K562 (cell line): Measurements from ENCODE around the gene DIAPH1. TPM values are rescaled to one million over a fixed set of nuclear protein-coding genes. Genes with fewer than 3 reads are reported as not detected.

Source experiments
- ARID1B ChIP-seq: fragments of 450-650 bp; IDR thresholded peaks from 2 replicates; pipeline ENCODE4 v1.6.1; 2016; ENCODE audit warnings: antibody characterized with exemption, mild to moderate bottlenecking, inconsistent platforms
- BRD9 ChIP-seq: fragments of 450-650 bp; IDR thresholded peaks from 2 replicates; pipeline ENCODE4 v1.6.1; 2018; ENCODE audit warnings: low read depth; ENCODE audit not compliant: partially characterized antibody
- CBFA2T2 ChIP-seq: fragments of 450-650 bp; conservative IDR thresholded peaks from 2 replicates; pipeline ENCODE4 v1.6.1; 2017; ENCODE audit warnings: mild to moderate bottlenecking
- CBX2 ChIP-seq: fragments of 200-600 bp; sonication (generic); IDR thresholded peaks from one replicate; pipeline ENCODE4 v1.6.1; 2012; ENCODE audit warnings: mild to moderate bottlenecking, low read length, inconsistent platforms; ENCODE audit not compliant: insufficient read depth, poor library complexity, severe bottlenecking
- EP400 ChIP-seq: fragments of 450-650 bp; IDR thresholded peaks from 2 replicates; pipeline ENCODE4 v1.6.1; 2017; ENCODE audit warnings: antibody characterized with exemption, mild to moderate bottlenecking, moderate library complexity
- GATA2 ChIP-seq: sonication (generic); formaldehyde crosslinking; IDR thresholded peaks from 2 replicates; pipeline ENCODE4 v1.4.0; 2020; ENCODE audit warnings: mild to moderate bottlenecking, missing genetic modification reagents
- HOXB6 ChIP-seq: fragments of 250-450 bp; sonication (Bioruptor Pico); IDR thresholded peaks from 2 replicates; pipeline ENCODE4 v1.5.1; 2022; ENCODE audit warnings: mild to moderate bottlenecking, borderline replicate concordance
- MED1 ChIP-seq: sonication (generic); formaldehyde crosslinking; IDR thresholded peaks from 2 replicates; pipeline ENCODE4 v1.8.1; 2023; ENCODE audit warnings: missing genetic modification reagents, borderline replicate concordance
- MTF1 ChIP-seq: fragments of 250-450 bp; sonication (Bioruptor Pico); IDR thresholded peaks from 2 replicates; pipeline ENCODE4 v1.9.0; 2021; ENCODE audit warnings: moderate library complexity, mild to moderate bottlenecking, inconsistent platforms, borderline replicate concordance
- NCOA4 ChIP-seq: fragments of 450-650 bp; IDR thresholded peaks from 2 replicates; pipeline ENCODE4 v1.6.1; 2018; ENCODE audit warnings: mild to moderate bottlenecking; ENCODE audit not compliant: partially characterized antibody
- NEUROD1 ChIP-seq: fragments of 150-350 bp; IDR thresholded peaks from 2 replicates; pipeline ENCODE4 v1.6.1; 2014; ENCODE audit warnings: borderline replicate concordance, low read length, low read depth; ENCODE audit not compliant: partially characterized antibody
- NFIC ChIP-seq: fragments of 450-650 bp; IDR thresholded peaks from 2 replicates; pipeline ENCODE4 v1.6.1; 2017; ENCODE audit warnings: mild to moderate bottlenecking, inconsistent platforms
- NR4A1 ChIP-seq, 2 experiments: fragments of 250-450 bp in 1 of 2; fragments of 450-650 bp in 1 of 2; sonication (Bioruptor Pico) in 1 of 2; IDR thresholded peaks; 2 replicates each; pipeline versions ENCODE4 v1.4.0 to v1.6.1; 2016 to 2020; ENCODE audit warnings: mild to moderate bottlenecking in 2 of 2, missing compliant biosample characterization in 1 of 2, missing genetic modification characterization in 1 of 2, moderate library complexity in 1 of 2
- SOX6 ChIP-seq: fragments of 450-650 bp; IDR thresholded peaks from 2 replicates; pipeline ENCODE4 v1.6.1; 2014; ENCODE audit warnings: mild to moderate bottlenecking
- polyA plus RNA-seq, 8 experiments: library from polyadenylated mRNA; depleted of rRNA in 4 of 8; stranded (reverse) in 5 of 8; unstranded in 3 of 8; fragments of >200 nt; fragmentation: Nextera tagmentation in 2 of 8; fragmentation: Illumina TruSeq in 1 of 8; extraction: Ambion mirVana in 2 of 8; extraction: Trizol in 1 of 8; gene quantifications; 2 replicates each; pipeline versions ENCODE4 v1.2.1 to v1.2.3, GENCODE V29; 2011 to 2014; ENCODE audit warnings: inconsistent platforms in 1 of 8, missing spikeins in 1 of 8
- total RNA-seq, 7 experiments: library from RNA; depleted of rRNA in 6 of 7; stranded (reverse); fragments of >200 nt in 6 of 7; fragmentation: Illumina TruSeq in 2 of 7; extraction: Trizol in 2 of 7; gene quantifications; 2 replicates each; pipeline versions ENCODE4 v1.2.1 to v1.2.3, GENCODE V29; 2011 to 2021; ENCODE audit warnings: low replicate concordance in 1 of 7
- TF ChIP-seq, protein P1 (sequence below): fragments of 450-650 bp; IDR thresholded peaks from 2 replicates; pipeline ENCODE4 v1.7.1; 2018; ENCODE audit warnings: mild to moderate bottlenecking, low read depth; ENCODE audit not compliant: partially characterized antibody
- TF ChIP-seq, protein P2 (sequence below): fragments of 250-450 bp; sonication (Bioruptor Pico); IDR thresholded peaks from 2 replicates; pipeline ENCODE4 v1.4.0; 2020; ENCODE audit warnings: borderline replicate concordance
- TF ChIP-seq, protein P3 (sequence below): fragments of 250-450 bp; sonication (Bioruptor Pico); IDR thresholded peaks from 2 replicates; pipeline ENCODE4 v1.9.0; 2021; ENCODE audit warnings: mild to moderate bottlenecking
- TF ChIP-seq, protein P4 (sequence below), 2 experiments: fragments of 250-450 bp in 1 of 2; fragments of 450-650 bp in 1 of 2; sonication (Bioruptor Pico) in 1 of 2; IDR thresholded peaks; 2 replicates each; pipeline versions ENCODE4 v1.6.1 to v1.8.0; 2016 to 2021; ENCODE audit warnings: mild to moderate bottlenecking in 2 of 2, moderate library complexity in 2 of 2, missing compliant biosample characterization in 1 of 2, missing genetic modification characterization in 1 of 2
- TF ChIP-seq, protein P5 (sequence below): fragments of 450-650 bp; conservative IDR thresholded peaks from 2 replicates; pipeline ENCODE4 v1.6.1; 2016; ENCODE audit warnings: missing genetic modification characterization, low read depth, mild to moderate bottlenecking, missing compliant biosample characterization, moderate library complexity

Gene DIAPH1
- total and polyA plus RNA-seq, 9 of the 15 experiments (the other 6 are each of a cell fraction or from before 2014, with no cell fraction given) = 60.8 to 328 (median 97.8) TPM

DNA sequence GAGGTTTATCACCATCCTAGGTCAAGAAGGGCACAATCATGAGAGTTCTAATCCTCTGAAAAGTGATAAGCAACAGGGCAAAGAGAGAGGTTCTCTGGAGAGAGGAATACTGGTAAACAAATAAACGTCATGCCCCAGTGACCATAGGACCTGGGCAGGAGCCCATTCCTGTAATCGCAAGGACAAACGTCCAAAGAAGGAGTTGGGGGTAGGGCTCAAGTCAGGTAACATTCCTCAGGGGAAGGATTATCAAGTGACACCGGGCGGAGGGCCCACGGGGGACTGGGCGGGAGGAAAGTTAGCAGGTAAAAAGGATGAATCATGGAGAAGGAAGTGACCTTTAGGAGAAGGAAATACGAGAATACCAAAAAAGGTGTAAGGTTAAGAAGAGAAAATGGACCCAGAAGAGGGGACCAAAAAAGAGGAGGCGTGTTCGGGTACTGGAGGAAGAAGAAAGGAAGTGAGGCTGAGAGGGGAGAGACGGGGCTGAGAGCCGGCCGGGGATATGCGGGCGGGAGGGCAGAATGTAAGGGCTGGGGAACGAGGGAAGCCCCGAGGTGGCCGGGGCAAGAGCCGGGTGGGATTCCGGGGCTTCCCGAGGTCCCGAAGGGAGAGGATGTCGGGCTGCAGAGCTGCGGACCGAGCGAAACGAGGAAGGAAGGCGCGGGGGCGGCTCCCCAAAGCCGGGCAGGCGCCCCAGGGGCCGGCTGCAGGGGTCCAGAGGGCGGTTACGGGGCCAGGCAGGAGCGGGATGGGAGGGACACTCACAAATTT lies 583 bp downstream of the DIAPH1 start (continued):
- TF ChIP-seq, protein P1, sequence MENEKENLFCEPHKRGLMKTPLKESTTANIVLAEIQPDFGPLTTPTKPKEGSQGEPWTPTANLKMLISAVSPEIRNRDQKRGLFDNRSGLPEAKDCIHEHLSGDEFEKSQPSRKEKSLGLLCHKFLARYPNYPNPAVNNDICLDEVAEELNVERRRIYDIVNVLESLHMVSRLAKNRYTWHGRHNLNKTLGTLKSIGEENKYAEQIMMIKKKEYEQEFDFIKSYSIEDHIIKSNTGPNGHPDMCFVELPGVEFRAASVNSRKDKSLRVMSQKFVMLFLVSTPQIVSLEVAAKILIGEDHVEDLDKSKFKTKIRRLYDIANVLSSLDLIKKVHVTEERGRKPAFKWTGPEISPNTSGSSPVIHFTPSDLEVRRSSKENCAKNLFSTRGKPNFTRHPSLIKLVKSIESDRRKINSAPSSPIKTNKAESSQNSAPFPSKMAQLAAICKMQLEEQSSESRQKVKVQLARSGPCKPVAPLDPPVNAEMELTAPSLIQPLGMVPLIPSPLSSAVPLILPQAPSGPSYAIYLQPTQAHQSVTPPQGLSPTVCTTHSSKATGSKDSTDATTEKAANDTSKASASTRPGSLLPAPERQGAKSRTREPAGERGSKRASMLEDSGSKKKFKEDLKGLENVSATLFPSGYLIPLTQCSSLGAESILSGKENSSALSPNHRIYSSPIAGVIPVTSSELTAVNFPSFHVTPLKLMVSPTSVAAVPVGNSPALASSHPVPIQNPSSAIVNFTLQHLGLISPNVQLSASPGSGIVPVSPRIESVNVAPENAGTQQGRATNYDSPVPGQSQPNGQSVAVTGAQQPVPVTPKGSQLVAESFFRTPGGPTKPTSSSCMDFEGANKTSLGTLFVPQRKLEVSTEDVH = peak; percentile 66
- TF ChIP-seq GATA2 (CRISPR knock-in tag) (no peak), MTF1 (CRISPR knock-in tag) (no peak), NCOA4 (no peak), EP400 (peak; percentile 38), NR4A1 (CRISPR knock-in tag; IDR thresholded peaks at IDR 0.05) (no peak), NR4A1 (tag; IDR thresholded peaks at IDR 0.05) (no peak), SOX6 (no peak), NFIC (peak; percentile 52), ARID1B (peak; percentile 56), BRD9 (peak; percentile 74), CBFA2T2 (no peak), NEUROD1 (no peak), HOXB6 (CRISPR knock-in tag) (no peak), MED1 (CRISPR knock-in tag) (no peak), CBX2 (no peak)
- TF ChIP-seq, protein P2, sequence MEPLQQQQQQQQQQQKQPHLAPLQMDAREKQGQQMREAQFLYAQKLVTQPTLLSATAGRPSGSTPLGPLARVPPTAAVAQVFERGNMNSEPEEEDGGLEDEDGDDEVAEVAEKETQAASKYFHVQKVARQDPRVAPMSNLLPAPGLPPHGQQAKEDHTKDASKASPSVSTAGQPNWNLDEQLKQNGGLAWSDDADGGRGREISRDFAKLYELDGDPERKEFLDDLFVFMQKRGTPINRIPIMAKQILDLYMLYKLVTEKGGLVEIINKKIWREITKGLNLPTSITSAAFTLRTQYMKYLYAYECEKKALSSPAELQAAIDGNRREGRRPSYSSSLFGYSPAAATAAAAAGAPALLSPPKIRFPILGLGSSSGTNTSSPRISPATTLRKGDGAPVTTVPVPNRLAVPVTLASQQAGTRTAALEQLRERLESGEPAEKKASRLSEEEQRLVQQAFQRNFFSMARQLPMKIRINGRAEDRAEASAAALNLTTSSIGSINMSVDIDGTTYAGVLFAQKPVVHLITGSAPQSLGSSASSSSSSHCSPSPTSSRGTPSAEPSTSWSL (CRISPR knock-in tag) = no peak
- TF ChIP-seq, protein P3, sequence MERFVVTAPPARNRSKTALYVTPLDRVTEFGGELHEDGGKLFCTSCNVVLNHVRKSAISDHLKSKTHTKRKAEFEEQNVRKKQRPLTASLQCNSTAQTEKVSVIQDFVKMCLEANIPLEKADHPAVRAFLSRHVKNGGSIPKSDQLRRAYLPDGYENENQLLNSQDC (CRISPR knock-in tag) = no peak
- TF ChIP-seq, protein P4, sequence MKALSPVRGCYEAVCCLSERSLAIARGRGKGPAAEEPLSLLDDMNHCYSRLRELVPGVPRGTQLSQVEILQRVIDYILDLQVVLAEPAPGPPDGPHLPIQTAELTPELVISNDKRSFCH (CRISPR knock-in tag; IDR thresholded peaks at IDR 0.05) = no peak
- TF ChIP-seq, protein P4 (tag; IDR thresholded peaks at IDR 0.05) = no peak
- TF ChIP-seq, protein P5, sequence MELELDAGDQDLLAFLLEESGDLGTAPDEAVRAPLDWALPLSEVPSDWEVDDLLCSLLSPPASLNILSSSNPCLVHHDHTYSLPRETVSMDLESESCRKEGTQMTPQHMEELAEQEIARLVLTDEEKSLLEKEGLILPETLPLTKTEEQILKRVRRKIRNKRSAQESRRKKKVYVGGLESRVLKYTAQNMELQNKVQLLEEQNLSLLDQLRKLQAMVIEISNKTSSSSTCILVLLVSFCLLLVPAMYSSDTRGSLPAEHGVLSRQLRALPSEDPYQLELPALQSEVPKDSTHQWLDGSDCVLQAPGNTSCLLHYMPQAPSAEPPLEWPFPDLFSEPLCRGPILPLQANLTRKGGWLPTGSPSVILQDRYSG (tag) = no peak
